Activated naive CD4-positive, alpha-beta T cell treated with anti-CD3 and anti-CD28 coated beads, Interleukin-2, amount 50 U/mL, for 24 hours (primary cell): ENCODE results near the gene MUC7.

Experiments
- H3K27ac Mint-ChIP-seq: one replicate; pipeline ENCODE4 v1.8.0; 2021; ENCODE audit warnings: mild to moderate bottlenecking, mixed read lengths
- H3K27me3 Mint-ChIP-seq: one replicate; pipeline ENCODE4 v1.8.0; 2021; ENCODE audit warnings: mixed read lengths
- H3K36me3 Mint-ChIP-seq: one replicate; pipeline ENCODE4 v1.8.0; 2021; ENCODE audit warnings: mixed read lengths
- H3K4me1 Mint-ChIP-seq: one replicate; pipeline ENCODE4 v1.8.0; 2021; ENCODE audit warnings: mixed read lengths
- H3K4me3 Mint-ChIP-seq: one replicate; pipeline ENCODE4 v1.8.0; 2021; ENCODE audit warnings: mild to moderate bottlenecking, mixed read lengths
- H3K9me3 Mint-ChIP-seq: one replicate; pipeline ENCODE4 v1.8.0; 2021; ENCODE audit warnings: mixed read lengths

Gene MUC7

DNA sequence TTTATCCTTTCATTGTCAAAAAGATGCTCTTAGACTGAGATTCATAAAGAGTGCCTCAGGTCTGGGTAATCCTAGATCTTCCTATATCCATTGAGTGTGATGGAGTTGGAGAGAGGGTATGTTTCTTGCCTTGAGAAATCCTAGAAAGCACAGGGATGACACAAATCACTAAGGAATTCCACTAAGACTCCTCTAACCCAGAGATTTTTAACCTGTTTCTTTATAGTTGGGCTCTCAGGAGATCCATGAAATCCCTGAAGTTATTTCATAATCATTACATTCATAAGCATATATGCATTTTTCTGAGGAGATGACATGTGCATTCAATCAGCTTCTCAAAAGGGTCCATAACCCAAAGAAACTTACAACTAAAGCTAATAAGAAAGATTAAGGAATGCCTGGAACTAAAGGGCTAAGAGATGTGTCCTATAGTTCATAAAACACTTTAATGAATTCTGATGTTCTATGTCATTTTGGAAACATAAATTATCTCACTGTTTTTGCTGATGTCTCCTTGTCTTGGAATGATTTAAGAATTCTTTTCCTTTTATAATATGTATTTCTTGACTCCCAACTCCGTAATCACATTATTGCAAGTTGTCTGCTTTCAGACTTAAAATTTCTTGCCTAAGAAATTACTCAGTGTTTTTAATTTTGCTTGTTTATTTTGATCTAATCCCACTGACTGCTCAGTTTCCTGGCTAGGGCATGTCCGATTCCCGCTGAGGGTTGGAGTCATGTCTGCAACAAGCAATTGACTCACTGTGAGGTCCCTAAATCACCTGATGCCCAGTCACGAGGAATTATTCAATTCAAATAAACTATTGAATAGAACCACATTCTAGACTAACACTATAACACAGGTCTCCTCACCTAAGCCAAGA, 43.6 kb downstream of the MUC7 start:
- Mint-ChIP-seq H3K4me1 (no peaks in the 10 kb centered on the region), H3K9me3 (no peaks in the 10 kb centered on the region), H3K36me3 (no peaks in the 10 kb centered on the region), H3K27ac (no peak overlapping the region), H3K4me3 (no peak overlapping the region), H3K27me3 (peaks cover 1% of the 10 kb centered on the region)

DNA sequence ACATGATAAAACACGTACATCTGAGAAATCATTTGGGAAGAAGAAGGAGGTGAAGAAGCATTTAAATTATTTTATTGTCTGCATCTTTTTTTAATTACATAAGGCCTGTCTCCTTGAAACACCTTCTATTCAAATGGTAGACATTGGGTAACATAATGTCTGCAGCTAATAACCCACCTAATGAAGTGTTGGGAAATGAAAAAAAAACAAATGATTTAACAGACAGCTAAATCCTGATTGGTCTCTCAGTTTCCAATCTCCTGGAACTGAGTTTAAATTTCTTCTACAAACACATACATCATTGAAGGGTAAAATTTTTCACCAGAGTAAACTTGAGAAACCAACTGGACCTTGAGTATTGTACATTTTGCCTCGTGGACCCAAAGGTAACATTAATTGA, 46.3 kb downstream of the MUC7 start, which contains the start of gene AMTN:
Gene AMTN (plus strand): TSS at position 301 of the 400 bp plus-strand sequence. CDS start 209 bp downstream, outside the sequence.
- H3K9me3 Mint-ChIP-seq: no peaks in the 10 kb centered on the region
- peaks cover 1% of the 10 kb centered on the region for H3K27me3 Mint-ChIP-seq
- H3K4me1 Mint-ChIP-seq: no peaks in the 10 kb centered on the region
- no peaks in the 10 kb centered on the region for H3K36me3 Mint-ChIP-seq
- H3K4me3 Mint-ChIP-seq: no peak within 1 kb of the TSS
- no peak within 1 kb of the TSS for H3K27ac Mint-ChIP-seq

DNA sequence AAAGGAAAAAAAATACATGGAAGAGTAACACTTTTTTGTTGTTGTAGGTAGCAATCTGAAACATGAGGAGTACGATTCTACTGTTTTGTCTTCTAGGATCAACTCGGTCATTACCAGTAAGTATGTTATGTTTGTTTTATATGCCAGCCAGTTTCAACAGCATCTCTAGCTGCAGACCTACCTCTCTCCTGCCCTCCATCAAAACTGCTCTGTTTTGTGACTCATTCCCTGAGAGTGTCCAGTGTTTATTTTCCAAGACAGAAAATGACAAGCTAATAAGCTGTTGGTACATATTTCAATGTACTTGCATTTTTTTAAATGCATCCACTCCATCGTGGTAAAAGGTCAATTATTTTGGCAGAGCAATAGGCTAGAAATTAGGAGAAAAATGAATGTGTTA, 46.7 kb downstream of the MUC7 start:
- Mint-ChIP-seq H3K27ac (no peak overlapping the region), H3K4me3 (no peak overlapping the region), H3K4me1 (no peaks in the 10 kb centered on the region), H3K9me3 (no peaks in the 10 kb centered on the region), H3K36me3 (no peaks in the 10 kb centered on the region), H3K27me3 (no peaks in the 10 kb centered on the region)

DNA sequence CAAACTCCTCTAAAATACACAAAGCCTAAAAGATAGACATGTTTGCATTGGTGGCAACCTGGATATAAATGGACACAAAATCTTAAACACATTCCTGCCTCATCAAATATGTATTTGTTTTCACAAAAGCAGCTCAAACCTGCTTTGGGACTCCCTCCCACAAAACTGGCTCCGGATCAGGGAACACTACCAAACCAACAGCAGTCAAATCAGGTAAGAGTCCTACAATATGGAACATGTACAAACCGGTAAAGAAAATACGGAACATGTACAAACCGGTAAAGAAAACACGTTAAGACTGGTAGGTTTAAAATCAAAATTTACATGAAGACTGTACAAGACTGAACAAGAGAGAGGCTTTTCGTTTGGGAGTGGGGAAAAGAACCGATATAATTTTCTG, 50.6 kb downstream of the MUC7 start:
- Mint-ChIP-seq H3K27me3 (peaks cover 7% of the 10 kb centered on the region), H3K4me1 (no peaks in the 10 kb centered on the region), H3K36me3 (no peaks in the 10 kb centered on the region), H3K4me3 (no peak overlapping the region), H3K9me3 (no peaks in the 10 kb centered on the region), H3K27ac (no peak overlapping the region)

DNA sequence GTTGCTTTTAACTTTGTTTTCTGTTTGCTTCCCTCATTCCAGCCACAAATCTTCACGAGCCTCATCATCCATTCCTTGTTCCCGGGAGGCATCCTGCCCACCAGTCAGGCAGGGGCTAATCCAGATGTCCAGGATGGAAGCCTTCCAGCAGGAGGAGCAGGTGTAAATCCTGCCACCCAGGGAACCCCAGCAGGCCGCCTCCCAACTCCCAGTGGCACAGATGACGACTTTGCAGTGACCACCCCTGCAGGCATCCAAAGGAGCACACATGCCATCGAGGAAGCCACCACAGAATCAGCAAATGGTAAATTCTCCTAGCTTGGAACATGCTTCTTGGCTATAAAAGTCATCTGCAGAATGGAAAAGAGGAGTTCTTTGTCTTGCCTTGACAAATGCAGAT, 59.0 kb downstream of the MUC7 start:
- Mint-ChIP-seq H3K36me3 (no peaks in the 10 kb centered on the region), H3K27me3 (peaks cover 14% of the 10 kb centered on the region), H3K4me3 (no peak overlapping the region), H3K4me1 (no peaks in the 10 kb centered on the region), H3K27ac (no peak overlapping the region), H3K9me3 (no peaks in the 10 kb centered on the region)

DNA sequence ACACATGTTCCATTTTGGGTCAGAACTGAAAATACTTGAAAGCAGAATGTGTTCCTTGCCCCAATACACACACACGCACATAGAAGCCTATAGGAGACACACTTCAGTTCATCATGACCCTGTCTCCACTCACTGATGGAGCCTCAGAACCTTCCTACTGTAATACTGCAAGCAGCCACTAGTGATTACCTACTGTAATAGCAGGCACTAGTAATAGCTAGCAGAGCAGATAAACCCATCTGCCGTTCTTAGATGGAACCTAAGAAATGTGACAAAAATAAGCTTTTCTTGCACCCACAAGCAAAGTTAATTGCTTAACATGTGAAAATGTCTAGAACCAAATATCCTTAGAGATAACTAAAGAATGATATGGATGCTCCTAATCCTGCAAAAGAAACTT, 60.0 kb downstream of the MUC7 start:
- Mint-ChIP-seq H3K4me1 (no peaks in the 10 kb centered on the region), H3K27ac (no peak overlapping the region), H3K36me3 (no peaks in the 10 kb centered on the region), H3K4me3 (no peak overlapping the region), H3K9me3 (no peaks in the 10 kb centered on the region), H3K27me3 (peaks cover 11% of the 10 kb centered on the region)
